GM13976 (cell line): ENCODE data around the gene NAIF1.

Experiments used
- DNase-seq: peaks from one replicate; pipeline ENCODE4 v3.0.0; 2012; ENCODE audit warnings: low spot score
- in situ Hi-C: fragments of 300-500 bp; cut with MboI; formaldehyde crosslinking; loops from one replicate; pipeline ENCODE4 v1.12.0; 2022; ENCODE audit warnings: low sequenced_read_pairs, mixed read lengths, inconsistent platforms; ENCODE audit not compliant: unreplicated experiment
- TF ChIP-seq, protein P1 (sequence below): IDR thresholded peaks from 2 replicates; pipeline ENCODE4 v1.5.1; 2012; ENCODE audit warnings: borderline replicate concordance, mild to moderate bottlenecking; ENCODE audit not compliant: insufficient read depth; ENCODE audit errors: extremely low read depth, missing control alignments, control extremely low read depth

The NAIF1 gene

DNA sequence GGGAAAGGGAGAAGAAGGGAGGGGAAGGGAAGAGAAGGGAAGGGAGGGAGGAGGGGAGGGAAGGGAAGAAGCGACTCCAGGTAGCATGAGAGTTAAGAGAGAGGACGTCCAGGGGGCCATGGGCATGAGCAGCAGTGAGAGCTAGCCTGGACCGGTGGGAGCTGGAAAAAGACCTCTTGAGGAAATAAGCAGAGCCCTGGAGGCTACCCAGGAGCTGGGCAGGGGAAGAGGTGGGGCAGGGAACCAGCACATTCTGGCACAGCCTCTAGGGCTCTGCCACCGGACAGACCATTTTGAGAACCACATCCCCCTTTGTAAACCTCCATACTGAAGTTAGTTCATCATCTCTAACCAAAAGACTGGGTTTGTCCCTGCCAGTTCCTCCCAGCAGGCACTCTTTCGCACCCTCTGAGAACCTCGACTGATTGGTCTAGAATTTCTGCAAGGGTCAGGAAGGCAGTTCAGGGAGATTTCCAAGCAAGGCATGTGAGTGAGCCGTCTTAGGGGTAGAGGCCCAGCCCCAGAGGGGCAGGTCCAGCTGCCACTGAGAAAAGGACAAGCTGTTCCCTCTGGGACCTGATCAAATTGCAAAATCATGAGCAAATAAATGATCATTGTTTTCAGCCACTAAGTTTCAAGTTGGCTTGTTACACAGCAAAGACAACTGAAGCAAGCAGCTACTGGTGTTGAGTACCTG lies 11.6 kb downstream of the NAIF1 start:
- in situ Hi-C loops = no loop called here
- no peak for DNase-seq
- TF ChIP-seq, protein P1, sequence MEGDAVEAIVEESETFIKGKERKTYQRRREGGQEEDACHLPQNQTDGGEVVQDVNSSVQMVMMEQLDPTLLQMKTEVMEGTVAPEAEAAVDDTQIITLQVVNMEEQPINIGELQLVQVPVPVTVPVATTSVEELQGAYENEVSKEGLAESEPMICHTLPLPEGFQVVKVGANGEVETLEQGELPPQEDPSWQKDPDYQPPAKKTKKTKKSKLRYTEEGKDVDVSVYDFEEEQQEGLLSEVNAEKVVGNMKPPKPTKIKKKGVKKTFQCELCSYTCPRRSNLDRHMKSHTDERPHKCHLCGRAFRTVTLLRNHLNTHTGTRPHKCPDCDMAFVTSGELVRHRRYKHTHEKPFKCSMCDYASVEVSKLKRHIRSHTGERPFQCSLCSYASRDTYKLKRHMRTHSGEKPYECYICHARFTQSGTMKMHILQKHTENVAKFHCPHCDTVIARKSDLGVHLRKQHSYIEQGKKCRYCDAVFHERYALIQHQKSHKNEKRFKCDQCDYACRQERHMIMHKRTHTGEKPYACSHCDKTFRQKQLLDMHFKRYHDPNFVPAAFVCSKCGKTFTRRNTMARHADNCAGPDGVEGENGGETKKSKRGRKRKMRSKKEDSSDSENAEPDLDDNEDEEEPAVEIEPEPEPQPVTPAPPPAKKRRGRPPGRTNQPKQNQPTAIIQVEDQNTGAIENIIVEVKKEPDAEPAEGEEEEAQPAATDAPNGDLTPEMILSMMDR = no peak

DNA sequence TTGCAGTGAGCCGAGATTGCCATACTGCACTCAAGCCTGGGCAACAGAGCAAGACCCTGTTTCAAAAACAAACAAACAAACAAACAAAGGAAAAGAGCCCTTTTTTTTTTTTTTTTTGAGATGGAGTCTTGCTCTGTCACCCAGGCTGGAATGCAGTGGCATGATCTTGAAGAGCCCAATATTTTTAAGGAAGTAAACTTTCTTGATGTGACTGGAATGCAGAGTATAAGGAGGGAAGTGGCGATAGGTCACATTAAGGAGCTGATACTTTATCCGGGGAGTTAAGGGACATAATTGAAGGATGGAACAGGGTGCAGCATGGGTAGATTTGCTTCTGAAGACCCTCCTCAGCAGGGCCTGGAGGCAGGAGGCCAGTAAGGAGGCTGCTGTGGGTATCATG lies 13.0 kb downstream of the NAIF1 start:
- in situ Hi-C loops = no loop called here
- TF ChIP-seq, protein P1 = no peak
- peak; percentile 9 for DNase-seq

DNA sequence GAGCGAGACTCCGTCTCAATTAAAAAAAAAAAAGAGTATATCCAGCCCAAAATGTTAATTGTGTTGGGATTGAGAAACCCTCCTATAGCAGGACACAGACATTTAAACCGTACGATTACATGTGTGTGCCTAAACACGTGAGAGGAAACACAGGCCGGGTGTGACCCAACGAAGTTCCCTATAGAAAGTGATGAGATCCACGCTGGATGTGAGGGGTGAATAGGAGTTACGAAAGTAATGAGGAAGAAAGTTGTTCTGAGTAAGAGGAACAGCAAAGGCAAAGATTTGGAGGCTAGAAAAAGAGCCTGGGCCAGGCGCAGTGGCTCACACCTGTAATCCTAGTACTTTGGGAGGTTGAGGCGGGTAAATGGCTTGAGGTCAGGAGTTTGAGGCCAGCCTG lies 13.6 kb downstream of the NAIF1 start:
- in situ Hi-C loops = no loop called here
- DNase-seq = no peak
- TF ChIP-seq, protein P1 = no peak

DNA sequence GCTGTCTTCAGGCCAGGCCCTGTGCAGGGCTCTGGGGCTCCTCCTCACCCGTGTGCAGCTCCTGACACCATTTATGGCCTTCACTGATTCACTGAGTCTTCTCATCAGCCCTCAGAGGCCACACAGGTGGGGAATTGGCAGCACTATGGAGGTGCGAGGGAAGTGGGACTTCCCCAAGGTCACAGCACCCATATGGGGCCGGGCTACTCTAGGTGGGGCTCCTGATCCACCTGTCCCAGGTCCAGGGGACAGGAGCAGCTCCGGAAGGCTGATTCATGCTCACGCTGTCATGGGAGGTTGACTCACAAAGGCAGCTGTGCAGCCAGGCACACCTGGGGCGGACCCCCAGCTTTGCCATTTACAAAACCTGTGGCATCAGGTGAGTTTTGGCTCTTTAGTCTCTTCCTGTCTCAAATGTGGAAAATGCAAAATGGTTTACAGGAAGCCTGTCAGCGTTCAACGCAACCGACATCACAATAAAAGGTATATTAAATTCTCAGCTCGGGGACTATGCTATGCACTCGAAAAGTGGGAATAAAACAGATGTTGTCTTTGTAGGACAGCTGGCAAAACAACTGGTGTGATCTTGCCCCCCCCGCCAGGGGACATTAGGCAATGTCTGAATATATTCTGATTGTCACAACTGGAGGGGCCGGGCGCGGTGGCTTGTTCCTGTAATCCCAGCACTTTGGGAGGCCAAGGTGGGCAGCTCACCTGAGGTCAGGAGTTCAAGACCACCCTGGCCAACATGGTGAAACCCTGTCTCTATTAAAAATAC lies 15.0 kb downstream of the NAIF1 start:
- peak; percentile 7 for DNase-seq
- in situ Hi-C loops = no loop called here
- TF ChIP-seq, protein P1 = no peak

DNA sequence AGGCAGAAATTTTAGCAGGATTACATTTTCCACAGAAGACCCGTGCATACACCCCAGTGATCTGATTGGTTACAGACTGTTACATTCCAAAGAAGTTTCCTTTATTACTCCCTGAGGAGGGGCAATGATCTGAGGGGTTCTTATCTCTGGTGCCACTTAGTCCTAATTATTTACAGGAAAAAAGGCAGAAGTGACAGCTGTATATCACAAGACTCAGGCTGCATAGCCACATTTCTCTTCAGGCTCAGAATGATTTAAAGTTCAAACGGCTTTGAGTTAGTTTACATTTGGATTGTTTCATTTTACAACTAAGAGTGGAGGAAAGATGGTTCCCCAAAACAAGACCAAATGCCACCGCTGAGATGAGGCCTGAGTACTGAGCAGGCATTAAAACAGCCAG lies 17.3 kb downstream of the NAIF1 start:
- in situ Hi-C loops = loop anchor here (25.0 kb wide), 1 partner anchor 113 kb away; the partner anchor contains the start of genes DPM2 and PIP5KL1
- DNase-seq = no peak
- TF ChIP-seq, protein P1 = no peak

DNA sequence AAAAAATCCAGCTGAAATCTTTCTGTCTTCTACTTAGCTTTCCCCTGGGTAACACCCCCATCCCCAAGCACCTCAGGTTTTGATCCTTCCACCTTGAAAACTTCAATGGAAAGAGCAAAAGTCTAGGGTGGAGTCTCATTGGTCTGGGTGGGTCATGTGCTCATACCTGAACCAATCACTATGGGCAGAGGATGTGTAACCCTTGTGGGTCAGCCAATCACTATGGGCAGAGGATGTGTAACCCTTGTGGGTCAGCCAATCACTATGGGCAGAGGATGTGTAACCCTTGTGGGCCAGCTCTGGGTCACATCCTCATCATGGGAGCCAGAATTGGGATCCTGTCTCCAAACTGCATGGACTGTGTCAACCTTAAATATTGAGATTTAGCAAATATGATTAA lies 18.5 kb downstream of the NAIF1 start:
- DNase-seq = no peak
- TF ChIP-seq, protein P1 = no peak
- in situ Hi-C loops = loop anchor here (25.0 kb wide), 1 partner anchor 111 kb away; the partner anchor contains the start of genes DPM2 and PIP5KL1
